DLD1 (cell line): ENCODE data around the gene MB21D2.

Source experiments
- in situ Hi-C: cut with HindIII; loops from 2 replicates; pipeline ENCODE4 v1.10.0; 2017; ENCODE audit warnings: low sequenced_read_pairs

The MB21D2 gene

GRCh38 chr3:192835818-192836815 is 81.5 kb downstream of the MB21D2 start:
- in situ Hi-C loops, result no loop called here

- in situ Hi-C loops, result no loop called here
These were observed 83.2 kb downstream of the MB21D2 start for GRCh38 chr3:192834428-192834827.

- in situ Hi-C loops, result no loop called here
These were observed 84.3 kb downstream of the MB21D2 start for GRCh38 chr3:192833177-192833890.

GRCh38 chr3:192831801-192832347 is 85.8 kb downstream of the MB21D2 start:
- in situ Hi-C loops, result no loop called here

GRCh38 chr3:192831111-192831644 is 86.5 kb downstream of the MB21D2 start:
- in situ Hi-C loops, result no loop called here

- in situ Hi-C loops, result no loop called here
These were observed 87.2 kb downstream of the MB21D2 start for GRCh38 chr3:192830291-192831110.

GRCh38 chr3:192827863-192828594 is 89.6 kb downstream of the MB21D2 start:
- in situ Hi-C loops, result no loop called here

GRCh38 chr3:192827208-192827607 is 90.4 kb downstream of the MB21D2 start:
- in situ Hi-C loops, result no loop called here

- in situ Hi-C loops, result no loop called here
These were observed 91.2 kb downstream of the MB21D2 start for GRCh38 chr3:192826214-192827006.

- in situ Hi-C loops, result no loop called here
These were observed 91.9 kb downstream of the MB21D2 start for GRCh38 chr3:192825657-192826200.

- in situ Hi-C loops, result no loop called here
These were observed 92.4 kb downstream of the MB21D2 start for GRCh38 chr3:192825216-192825615.

GRCh38 chr3:192824313-192824712 is 93.3 kb downstream of the MB21D2 start:
- in situ Hi-C loops, result loop anchor here (25.0 kb wide), 1 partner anchor 738 kb away; the partner anchor contains the start of gene ATP13A4

- in situ Hi-C loops, result loop anchor here (25.0 kb wide), 1 partner anchor 741 kb away; the partner anchor contains the start of gene ATP13A4
These were observed 96.5 kb downstream of the MB21D2 start for GRCh38 chr3:192821161-192821560.

GRCh38 chr3:192820161-192820560 is 97.5 kb downstream of the MB21D2 start:
- in situ Hi-C loops, result loop anchor here (25.0 kb wide), 1 partner anchor 742 kb away; the partner anchor contains the start of gene ATP13A4

GRCh38 chr3:192819001-192819569 is 98.6 kb downstream of the MB21D2 start:
- in situ Hi-C loops, result loop anchor here (25.0 kb wide), 1 partner anchor 743 kb away; the partner anchor contains the start of gene ATP13A4

- in situ Hi-C loops, result loop anchor here (25.0 kb wide), 1 partner anchor 744 kb away; the partner anchor contains the start of gene ATP13A4
These were observed 99.5 kb downstream of the MB21D2 start for GRCh38 chr3:192818126-192818525.

GRCh38 chr3:192817506-192817905 is 100.2 kb downstream of the MB21D2 start:
- in situ Hi-C loops, result loop anchor here (25.0 kb wide), 1 partner anchor 745 kb away; the partner anchor contains the start of gene ATP13A4

GRCh38 chr3:192817053-192817452 is 100.6 kb downstream of the MB21D2 start:
- in situ Hi-C loops, result loop anchor here (25.0 kb wide), 1 partner anchor 745 kb away; the partner anchor contains the start of gene ATP13A4
